Islet precursor cell (in vitro differentiated cells): ENCODE results near the gene SFT2D1.

ENCODE experiments used
- DNase-seq: peaks from one replicate; pipeline ENCODE4 v3.0.0-alpha.2; 2018

SFT2D1 gene

DNA sequence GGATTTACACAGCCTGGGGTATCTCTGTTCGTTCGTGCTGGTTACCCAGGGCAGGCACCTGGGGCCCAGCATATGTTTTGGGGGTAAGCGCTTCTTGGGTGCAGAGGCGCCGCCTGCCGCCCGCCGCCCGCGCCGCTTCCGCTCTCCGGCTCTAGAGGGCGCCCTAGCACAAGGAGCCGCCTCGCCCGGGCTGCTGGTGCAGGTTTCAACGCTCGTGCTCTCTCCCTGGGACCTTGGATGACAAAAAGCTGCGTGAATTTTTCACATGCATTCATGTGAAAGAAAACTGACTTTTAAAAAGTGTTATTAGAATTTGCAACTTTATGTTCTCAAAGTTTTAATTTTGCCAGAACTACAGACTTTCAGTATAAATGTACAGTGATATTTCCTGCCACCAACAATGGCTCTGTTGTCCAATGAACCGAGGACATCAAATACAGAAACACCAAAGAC is 66.6 kb downstream of the SFT2D1 start:
- DNase-seq: peak; percentile 82

DNA sequence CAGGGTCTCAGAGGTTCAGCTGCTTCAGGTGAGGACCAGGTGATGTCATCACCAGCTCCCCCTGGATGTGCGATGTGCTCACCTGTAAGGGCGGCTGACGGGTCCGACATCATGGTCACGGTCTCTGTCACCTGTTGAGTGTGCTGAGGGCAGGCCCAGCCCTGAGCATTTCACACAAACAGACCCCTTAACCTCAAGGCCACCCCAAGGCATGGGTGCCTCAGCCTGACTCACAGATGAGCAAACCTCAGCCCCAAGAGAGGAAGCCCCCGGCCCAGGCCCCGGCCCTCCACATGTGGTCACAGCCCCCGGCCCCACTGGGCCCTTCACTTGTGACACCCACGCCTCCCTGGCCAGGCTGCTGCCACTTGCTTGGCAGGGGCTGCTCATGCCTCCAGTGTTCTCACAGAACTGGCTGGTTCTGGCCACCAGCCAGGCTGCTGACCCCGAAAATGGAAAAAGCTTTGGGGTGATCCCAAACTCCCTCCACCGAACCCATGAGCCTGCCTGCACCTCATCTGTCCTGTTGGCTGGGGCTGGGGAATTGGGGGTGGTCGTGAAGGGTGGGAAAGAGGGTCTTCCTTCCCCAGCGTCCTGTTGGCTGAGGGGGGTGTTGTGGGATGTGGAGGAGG is 67.5 kb downstream of the SFT2D1 start:
- no peak for DNase-seq

DNA sequence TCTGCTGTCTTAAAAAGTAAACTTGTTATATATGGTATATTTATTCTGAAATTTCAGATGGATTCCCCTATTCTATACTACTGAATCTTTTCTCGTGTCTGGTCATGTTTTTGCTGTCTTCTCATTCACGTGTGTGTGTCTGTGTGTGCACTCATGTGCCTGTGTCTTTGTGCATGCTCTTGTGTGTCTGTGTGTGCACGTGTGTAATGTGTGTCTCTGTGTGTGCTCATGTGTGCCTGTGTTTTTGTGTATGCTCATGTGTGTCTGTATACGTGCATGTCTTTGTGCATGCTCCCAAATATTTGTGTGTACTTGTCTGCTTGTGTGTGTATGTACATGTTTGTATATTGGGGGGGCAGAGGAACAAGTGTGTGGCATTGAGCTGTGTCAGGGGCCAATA is 68.2 kb downstream of the SFT2D1 start:
- no peak for DNase-seq

DNA sequence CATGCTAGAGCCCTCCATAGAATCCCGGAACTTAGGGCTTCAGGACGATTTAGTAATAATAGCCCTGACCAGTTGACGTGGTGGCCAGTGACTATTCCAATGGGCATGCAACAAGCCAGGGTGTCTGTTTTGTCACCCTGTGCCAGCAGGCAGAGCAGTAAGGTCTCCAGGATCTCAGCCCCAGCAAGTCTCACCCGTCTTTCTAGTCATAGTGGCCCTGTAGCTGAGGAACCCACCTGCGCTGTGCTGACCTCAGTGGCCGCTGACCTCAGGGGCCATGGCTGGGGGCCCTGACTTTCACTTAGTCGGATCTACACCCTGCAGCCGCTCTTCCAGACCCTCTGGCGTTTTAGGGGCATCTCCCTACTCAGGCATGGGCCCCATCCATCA is 71.0 kb downstream of the SFT2D1 start:
- DNase-seq: no peak

DNA sequence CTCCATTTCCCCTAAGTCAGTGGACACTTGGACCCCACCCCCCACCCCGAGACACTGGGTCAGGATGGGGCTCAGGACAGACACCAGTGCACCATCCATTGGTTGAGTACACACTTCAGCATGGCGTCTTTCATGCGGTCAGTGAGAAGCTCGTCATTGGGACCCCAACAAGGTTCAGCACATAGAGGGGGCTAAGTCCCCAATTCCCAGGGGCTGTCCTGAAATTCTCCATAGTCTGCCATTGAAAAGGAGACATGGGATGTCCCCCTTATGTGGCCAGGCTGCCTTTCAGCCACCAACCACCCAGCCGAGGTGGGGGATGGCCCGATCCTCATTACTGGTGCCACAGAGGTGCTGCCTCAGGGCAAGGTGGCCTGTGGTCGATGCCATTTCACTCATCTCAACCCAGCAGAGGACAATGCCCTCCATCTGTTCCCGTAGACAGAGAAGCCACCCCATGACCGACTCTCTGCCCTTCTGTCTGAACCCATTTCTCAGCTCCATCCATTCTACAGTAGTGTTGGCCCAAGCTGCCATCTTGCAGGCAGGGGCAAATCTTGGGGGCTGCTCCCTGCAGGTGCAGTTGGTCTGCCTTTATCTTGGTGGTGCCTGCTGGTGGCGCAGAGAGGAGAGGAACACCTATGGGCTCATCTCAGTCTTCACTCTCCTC is 71.5 kb downstream of the SFT2D1 start:
- DNase-seq: no peak
